GM12878 (cell line): ENCODE measurements around the gene CARD11.

Experiments used
- BMI1 ChIP-seq: fragments of 450-650 bp; IDR thresholded peaks from 2 replicates; pipeline ENCODE4 v1.6.1; 2016; ENCODE audit warnings: mild to moderate bottlenecking, moderate library complexity, borderline replicate concordance
- CTCF ChIP-seq, 3 experiments: IDR thresholded peaks in 2 of 3; conservative IDR thresholded peaks in 1 of 3; 2 replicates each; pipeline ENCODE4 v1.5.1; 2011; ENCODE audit warnings: low read depth in 3 of 3, low read length in 3 of 3, mild to moderate bottlenecking in 3 of 3, control low read depth in 2 of 3, moderate library complexity in 2 of 3, inconsistent platforms in 1 of 3, mixed read lengths in 1 of 3; ENCODE audit not compliant: control insufficient read depth in 2 of 3, insufficient read depth in 1 of 3; ENCODE audit errors: extremely low read depth in 1 of 3
- E2F4 ChIP-seq: IDR thresholded peaks from 2 replicates; pipeline ENCODE4 v1.6.1; 2012; ENCODE audit warnings: low read depth, low read length, improper control_type of control experiment
- EP300 ChIP-seq, 2 experiments: fragments of 150-350 bp in 1 of 2; IDR thresholded peaks; 2 replicates each; pipeline ENCODE4 v1.6.1; 2011 to 2012; ENCODE audit warnings: low read depth in 2 of 2, low read length in 2 of 2, borderline replicate concordance in 1 of 2, improper control_type of control experiment in 1 of 2, inconsistent platforms in 1 of 2; ENCODE audit not compliant: control insufficient read depth in 1 of 2
- EZH2 ChIP-seq: IDR thresholded peaks from 2 replicates; pipeline ENCODE4 v1.6.1; 2012; ENCODE audit warnings: low read depth, mild to moderate bottlenecking, control low read depth, inconsistent platforms, low read length, borderline replicate concordance; ENCODE audit not compliant: control insufficient read depth
- FOS ChIP-seq: IDR thresholded peaks from 3 replicates; pipeline ENCODE4 v1.6.1; 2011; ENCODE audit warnings: borderline replicate concordance; ENCODE audit not compliant: insufficient read length; ENCODE audit errors: extremely low read depth
- FOXK2 ChIP-seq: fragments of 450-650 bp; IDR thresholded peaks from 2 replicates; pipeline ENCODE4 v1.6.1; 2017; ENCODE audit warnings: mild to moderate bottlenecking, moderate library complexity
- JUND ChIP-seq: IDR thresholded peaks from 2 replicates; pipeline ENCODE4 v1.6.1; 2012; ENCODE audit warnings: low read depth, mild to moderate bottlenecking, low read length, improper control_type of control experiment, moderate library complexity
- RAD21 ChIP-seq: IDR thresholded peaks from 2 replicates; pipeline ENCODE4 v1.6.1; 2011; ENCODE audit warnings: mild to moderate bottlenecking, low read depth, low read length, moderate library complexity; ENCODE audit not compliant: insufficient read depth
- SREBF1 ChIP-seq: IDR thresholded peaks from 2 replicates; pipeline ENCODE4 v1.6.1; 2012; ENCODE audit warnings: mild to moderate bottlenecking, low read length

DNA sequence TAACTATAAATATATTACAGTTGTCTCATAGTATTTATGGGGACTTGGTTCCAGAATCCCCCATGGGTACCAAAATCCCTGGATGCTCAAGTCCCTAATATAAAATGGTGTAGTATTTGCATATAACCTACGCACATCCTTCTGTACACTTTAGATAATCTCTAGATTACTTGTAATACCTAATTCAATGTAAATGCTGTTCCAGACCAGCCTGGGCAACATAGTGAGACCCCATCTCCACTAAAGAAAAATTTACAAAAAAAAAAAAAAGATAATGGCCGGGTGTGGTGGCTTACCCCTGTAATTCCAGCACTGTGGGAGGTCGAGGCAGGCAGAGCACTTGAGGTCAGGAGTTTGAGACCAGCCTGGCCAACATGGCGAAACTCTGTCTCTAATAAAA is 182.2 kb downstream of the CARD11 start:
- no peak for TF ChIP-seq FOXK2
- TF ChIP-seq JUND = no peak
- TF ChIP-seq E2F4 = no peak
- TF ChIP-seq EP300 (IDR thresholded peaks at IDR 0.05; ENCODE audit: borderline replicate concordance in 1 of 2, control insufficient read depth in 1 of 2, low read depth in 2 of 2, low read length in 2 of 2) = no peak
- TF ChIP-seq CTCF (IDR thresholded peaks at IDR 0.05 in 2 of 3, conservative IDR thresholded peaks at IDR 0.05 in 1 of 3; ENCODE audit: control insufficient read depth in 2 of 3, extremely low read depth in 1 of 3, insufficient read depth in 1 of 3, low read depth in 3 of 3, low read length in 3 of 3) = no peak
- TF ChIP-seq SREBF1 = no peak
- TF ChIP-seq RAD21 = no peak
- TF ChIP-seq EZH2 = no peak
- no peak for TF ChIP-seq FOS
- TF ChIP-seq BMI1 = no peak
